ENCODE results near the gene PFKFB1. TPM values are rescaled to one million over a fixed set of nuclear protein-coding genes. Genes with fewer than 3 reads are reported as not detected.

The PFKFB1 gene
- total RNA-seq, 1 experiment from 2014 or later = 0.55 TPM

DNA sequence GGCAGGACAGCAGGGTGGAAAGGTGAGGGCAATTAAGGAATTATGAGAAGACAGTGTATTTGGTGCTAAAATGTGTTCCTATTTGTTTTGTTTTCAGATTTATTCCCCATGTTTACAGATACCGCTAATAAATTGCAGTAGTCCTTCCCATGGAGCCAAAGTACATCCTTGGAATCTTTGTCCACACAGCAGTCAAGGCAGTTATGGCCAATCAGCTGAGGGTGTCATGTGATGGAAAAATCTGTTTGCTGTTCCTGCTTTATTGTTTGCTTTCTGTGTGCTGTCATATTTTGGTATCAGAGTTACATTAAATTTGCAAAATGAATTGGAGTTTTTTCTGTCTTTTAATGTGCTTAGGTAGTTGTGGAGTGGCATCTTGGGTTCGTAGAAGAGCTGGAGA lies 62.9 kb downstream of the PFKFB1 start:
- H2AK5ac ChIP-seq (ENCODE audit: insufficient read length, low read length) = no peak overlapping the region
- no peak overlapping the region for H3K27ac ChIP-seq (ENCODE audit: insufficient read length, low read depth, low read length)
- no peaks in the 10 kb centered on the region for H3K4me1 ChIP-seq (ENCODE audit: insufficient read depth, low read length)
- no peaks in the 10 kb centered on the region for H3K4me1 Mint-ChIP-seq
- no peak overlapping the region for H2BK12ac ChIP-seq (ENCODE audit: insufficient read length, low read depth, low read length)
- H4K20me1 ChIP-seq (ENCODE audit: control insufficient read depth, insufficient read depth, insufficient read length) = no peaks in the 10 kb centered on the region
- no peak overlapping the region for H4K91ac ChIP-seq (ENCODE audit: insufficient read length, low read depth, low read length)
- H3K9ac ChIP-seq (ENCODE audit: extremely low read depth, insufficient read length, low read length) = no peak overlapping the region
- no peak overlapping the region for H3K4me3 Mint-ChIP-seq
- TF ChIP-seq, protein P1, sequence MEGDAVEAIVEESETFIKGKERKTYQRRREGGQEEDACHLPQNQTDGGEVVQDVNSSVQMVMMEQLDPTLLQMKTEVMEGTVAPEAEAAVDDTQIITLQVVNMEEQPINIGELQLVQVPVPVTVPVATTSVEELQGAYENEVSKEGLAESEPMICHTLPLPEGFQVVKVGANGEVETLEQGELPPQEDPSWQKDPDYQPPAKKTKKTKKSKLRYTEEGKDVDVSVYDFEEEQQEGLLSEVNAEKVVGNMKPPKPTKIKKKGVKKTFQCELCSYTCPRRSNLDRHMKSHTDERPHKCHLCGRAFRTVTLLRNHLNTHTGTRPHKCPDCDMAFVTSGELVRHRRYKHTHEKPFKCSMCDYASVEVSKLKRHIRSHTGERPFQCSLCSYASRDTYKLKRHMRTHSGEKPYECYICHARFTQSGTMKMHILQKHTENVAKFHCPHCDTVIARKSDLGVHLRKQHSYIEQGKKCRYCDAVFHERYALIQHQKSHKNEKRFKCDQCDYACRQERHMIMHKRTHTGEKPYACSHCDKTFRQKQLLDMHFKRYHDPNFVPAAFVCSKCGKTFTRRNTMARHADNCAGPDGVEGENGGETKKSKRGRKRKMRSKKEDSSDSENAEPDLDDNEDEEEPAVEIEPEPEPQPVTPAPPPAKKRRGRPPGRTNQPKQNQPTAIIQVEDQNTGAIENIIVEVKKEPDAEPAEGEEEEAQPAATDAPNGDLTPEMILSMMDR (conservative IDR thresholded peaks at IDR 0.05) = no peak
- H3K14ac ChIP-seq (ENCODE audit: insufficient read depth, low read length) = no peak overlapping the region
- no peak overlapping the region for H2BK15ac ChIP-seq (ENCODE audit: low read depth, low read length)
- no peak overlapping the region for H3K4ac ChIP-seq (ENCODE audit: low read depth, low read length)
- no peak for DNase-seq
- no peak overlapping the region for H2BK5ac ChIP-seq (ENCODE audit: insufficient read length, low read length)
- peaks cover 2% of the 10 kb centered on the region; the same call in 1 of the 2 replicates for H3K27me3 Mint-ChIP-seq (ENCODE audit: low read depth)
- H3T11ph ChIP-seq (ENCODE audit: low read length) = no peak overlapping the region
- H3K9me3 Mint-ChIP-seq = peaks cover 63 to 71% of the 10 kb centered on the region in 2 experiments
- no peak overlapping the region for H3K23ac ChIP-seq (ENCODE audit: insufficient read length, low read depth, low read length)
- H3K27ac Mint-ChIP-seq = no peak overlapping the region; a peak in 1 of 7 replicates
- H3K9me3 ChIP-seq (ENCODE audit: control insufficient read depth, low read depth, low read length) = peaks cover 64% of the 10 kb centered on the region
- no peak overlapping the region for H2BK20ac ChIP-seq (ENCODE audit: low read depth, low read length, poor library complexity, severe bottlenecking)
- no peak overlapping the region for H2AFZ ChIP-seq (ENCODE audit: low read length)
- no peaks in the 10 kb centered on the region for H3K27me3 ChIP-seq (ENCODE audit: insufficient read depth, low read length)
- H3K4me2 ChIP-seq (ENCODE audit: insufficient read depth, insufficient read length, low read length) = no peak overlapping the region
- H3K18ac ChIP-seq (ENCODE audit: insufficient read length, low read depth, low read length) = no peak overlapping the region
- no peak overlapping the region for H4K5ac ChIP-seq (ENCODE audit: insufficient read length, low read depth, low read length)
- peaks cover 22 to 42% (median 27%) of the 10 kb centered on the region in 3 experiments for H3K36me3 Mint-ChIP-seq (ENCODE audit: insufficient read depth in 1 of 3, low read depth in 3 of 3)
- no peaks in the 10 kb centered on the region for H3K79me1 ChIP-seq (ENCODE audit: insufficient read depth, low read depth, low read length, poor library complexity, severe bottlenecking)
- no peaks in the 10 kb centered on the region for H3K23me2 ChIP-seq (ENCODE audit: insufficient read length, low read depth, low read length, poor library complexity, severe bottlenecking)
- H2BK120ac ChIP-seq (ENCODE audit: low read depth, low read length, poor library complexity, severe bottlenecking) = no peak overlapping the region
- no peaks in the 10 kb centered on the region for H3K79me2 ChIP-seq (ENCODE audit: insufficient read depth, low read length)
- WGBS (ENCODE audit: extremely low coverage, insufficient read length, low lambda C conversion rate) = no CpG with 5 or more reads among the region's 2 CpGs
- H3K56ac ChIP-seq (ENCODE audit: insufficient read length, low read depth, low read length) = no peak overlapping the region
- no peak overlapping the region for H4K8ac ChIP-seq (replicated peaks; ENCODE audit: insufficient read length, low read depth, low read length)

Data from H9 (cell line).